GM18511 (cell line): ENCODE data around the gene TRABD.

Experiments used
- ATAC-seq: cut with Tn5 transposase; IDR thresholded peaks from one replicate; pipeline ENCODE4 v1.9.1; 2021; ENCODE audit warnings: mild to moderate bottlenecking, moderate library complexity; ENCODE audit not compliant: unreplicated experiment

TRABD gene

DNA sequence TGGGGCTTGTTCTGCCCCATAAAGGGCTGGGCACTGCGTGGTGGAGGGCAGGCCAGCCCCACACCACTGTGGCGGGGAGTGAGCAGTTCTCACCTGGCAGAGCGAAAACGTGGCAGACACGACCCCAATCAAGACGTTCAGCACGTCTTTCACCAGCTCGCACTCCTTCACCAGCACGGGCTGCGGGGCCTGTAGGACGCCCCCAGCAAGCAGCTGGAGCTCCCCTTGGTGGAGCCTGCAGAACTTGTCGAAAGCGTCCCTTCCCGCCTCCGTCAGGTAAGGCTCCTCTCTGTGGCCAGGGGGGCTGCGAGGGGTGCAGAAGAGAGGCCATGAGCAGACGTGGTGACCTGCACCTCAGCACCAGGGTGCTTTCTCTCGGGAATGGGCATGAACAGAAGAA, 47.5 kb downstream of the TRABD start:
- no peak for ATAC-seq

DNA sequence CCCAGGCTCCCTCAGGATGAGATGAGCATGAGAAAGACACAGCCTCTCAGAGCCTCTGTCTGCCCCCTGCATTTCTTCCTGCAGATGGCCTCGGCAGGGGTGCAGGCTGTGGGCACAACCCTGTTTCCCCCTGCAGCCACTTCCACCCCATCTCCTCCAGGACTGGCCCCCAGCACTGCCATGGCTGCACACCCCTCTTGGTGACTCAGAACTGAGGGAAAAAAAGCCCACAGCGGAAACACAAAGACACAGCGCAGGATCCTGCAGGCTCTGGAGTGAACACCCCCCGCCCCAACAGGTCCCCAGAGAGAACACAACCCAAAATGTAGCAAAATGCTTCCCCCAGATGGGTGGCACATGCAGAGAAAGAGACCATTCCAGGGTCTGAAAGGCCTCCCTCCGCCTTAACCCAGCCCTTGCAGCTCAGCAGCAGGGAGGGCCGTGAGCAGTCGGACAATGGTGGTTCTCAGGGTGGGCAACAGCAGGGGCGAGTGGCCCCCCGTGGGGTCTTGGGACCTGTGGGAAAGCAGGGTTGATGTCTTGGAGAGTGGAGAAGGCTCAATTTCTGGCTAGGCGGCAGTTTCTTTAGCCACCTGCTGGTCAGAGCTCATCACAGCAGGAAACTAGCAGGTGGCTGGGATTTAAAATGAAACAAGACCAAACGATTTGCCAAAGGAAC, 51.2 kb downstream of the TRABD start:
- ATAC-seq: no peak

GRCh38 chr22:50238755-50239154, 53.0 kb downstream of the TRABD start:
- no peak for ATAC-seq

DNA sequence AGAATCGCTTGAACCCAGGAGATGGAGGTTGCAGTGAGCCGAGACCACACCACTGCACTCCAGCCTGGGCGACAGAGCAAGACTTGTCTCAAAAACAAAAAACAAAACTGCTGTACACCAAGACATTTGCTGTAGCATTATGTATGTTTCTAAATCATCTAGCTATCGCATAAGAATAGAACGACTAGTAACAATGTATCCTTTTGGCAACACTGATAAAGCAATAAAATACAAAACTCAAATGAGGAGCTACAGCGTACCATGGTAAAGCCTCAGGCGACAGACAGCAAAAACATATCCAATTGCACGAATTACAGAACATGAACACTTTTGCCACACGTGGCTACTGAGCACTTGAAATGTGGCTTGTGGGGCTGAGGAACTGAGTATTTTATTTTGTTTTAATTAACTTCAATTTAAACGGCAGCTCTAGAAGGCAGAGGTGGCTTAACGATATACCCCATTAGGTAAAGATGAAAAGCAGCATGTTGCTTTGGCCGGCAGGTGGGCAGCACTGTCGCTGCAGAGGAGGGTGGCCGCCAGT, 56.8 kb downstream of the TRABD start:
- ATAC-seq: no peak

GRCh38 chr22:50243685-50244419, 58.1 kb downstream of the TRABD start:
- ATAC-seq: no peak

DNA sequence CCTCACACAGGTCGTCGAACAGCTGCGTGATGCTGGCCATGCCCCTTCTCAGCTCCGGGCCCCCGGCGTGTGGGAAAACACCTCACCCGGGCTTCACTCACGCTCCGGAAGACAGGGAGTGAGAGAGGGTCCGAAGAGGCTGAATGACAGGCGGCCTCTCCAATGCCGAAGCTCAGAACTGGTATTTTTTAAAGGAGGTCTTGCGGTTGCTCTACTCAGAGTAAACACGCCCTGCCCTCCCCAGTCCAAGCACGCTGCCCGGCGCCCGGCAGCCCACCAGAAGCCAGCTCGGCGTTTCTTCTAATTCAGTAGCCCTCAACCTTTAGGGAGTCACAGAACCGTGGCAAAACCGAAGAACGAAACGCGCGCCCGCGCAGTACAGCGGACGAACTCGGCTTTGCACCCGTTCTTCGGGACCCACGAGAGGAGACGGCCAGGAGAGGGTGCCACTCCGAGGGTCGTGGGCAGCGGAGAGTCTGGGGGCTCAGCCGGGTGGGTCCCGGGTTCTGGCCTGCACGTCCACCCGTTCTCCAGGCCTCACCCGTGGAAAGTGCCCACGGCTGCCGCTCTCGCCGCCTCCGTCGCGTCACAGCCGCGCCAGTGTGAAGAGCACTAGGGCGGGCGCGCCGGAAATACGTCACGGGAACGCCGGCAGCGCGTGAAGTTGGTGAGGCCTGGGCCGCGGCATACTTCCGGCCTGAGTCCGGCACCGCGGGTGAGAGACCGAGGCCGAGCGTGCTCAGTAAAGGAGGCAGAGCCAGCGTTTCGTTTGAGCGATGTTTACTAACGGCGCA, 58.9 kb downstream of the TRABD start, which contains the start of gene TUBGCP6:
TUBGCP6 (minus strand) TSS at position 604 of the 794 bp plus-strand sequence; CDS start at position 40, 564 bp downstream.
- ATAC-seq: peak; percentile 84

DNA sequence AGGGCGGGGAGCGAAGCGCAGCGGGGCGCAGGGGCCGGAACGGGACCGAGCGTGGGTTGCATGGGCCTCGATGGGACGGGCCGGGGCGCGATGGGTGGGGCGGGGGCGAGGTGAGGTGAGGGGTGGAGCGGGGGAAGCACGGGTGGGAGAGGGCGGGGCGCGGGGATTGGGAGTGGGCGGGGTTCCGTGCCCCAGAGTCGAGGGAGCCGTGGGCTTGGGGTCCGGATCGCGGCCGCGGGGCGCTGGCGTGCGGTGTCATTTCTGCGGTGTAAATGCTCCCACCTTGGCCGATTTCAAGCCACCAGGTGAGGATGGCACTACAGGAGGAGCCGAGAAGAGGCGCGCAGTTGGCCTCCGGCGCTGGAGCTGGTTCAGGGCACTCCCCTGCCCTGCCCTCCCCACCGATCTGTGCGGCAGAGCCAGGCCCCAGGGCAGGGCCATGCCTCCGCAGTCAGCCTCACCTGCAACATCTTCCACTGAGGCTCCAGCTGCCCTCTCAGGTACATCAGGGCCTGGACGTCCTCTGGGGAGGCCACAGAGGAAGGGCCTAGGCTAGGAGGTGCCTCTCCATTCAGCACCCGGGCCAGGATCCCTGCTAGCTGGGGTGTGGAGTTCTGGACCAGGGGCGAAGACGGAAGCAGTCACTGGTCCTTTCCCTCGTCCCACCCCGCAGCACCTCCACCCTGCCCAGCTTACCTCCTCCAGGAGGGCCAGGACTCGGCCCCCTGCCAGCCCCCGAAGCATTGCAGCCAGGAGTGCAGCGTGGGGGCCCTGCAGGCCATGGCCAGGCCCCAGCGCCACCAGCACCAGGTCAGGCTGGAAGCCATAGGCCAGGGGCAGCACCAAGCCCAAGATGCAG, 59.7 kb downstream of the TRABD start:
- ATAC-seq: peak; percentile 6

- ATAC-seq: no peak
Measured at GRCh38 chr22:50246242-50247175, 60.8 kb downstream of the TRABD start.

DNA sequence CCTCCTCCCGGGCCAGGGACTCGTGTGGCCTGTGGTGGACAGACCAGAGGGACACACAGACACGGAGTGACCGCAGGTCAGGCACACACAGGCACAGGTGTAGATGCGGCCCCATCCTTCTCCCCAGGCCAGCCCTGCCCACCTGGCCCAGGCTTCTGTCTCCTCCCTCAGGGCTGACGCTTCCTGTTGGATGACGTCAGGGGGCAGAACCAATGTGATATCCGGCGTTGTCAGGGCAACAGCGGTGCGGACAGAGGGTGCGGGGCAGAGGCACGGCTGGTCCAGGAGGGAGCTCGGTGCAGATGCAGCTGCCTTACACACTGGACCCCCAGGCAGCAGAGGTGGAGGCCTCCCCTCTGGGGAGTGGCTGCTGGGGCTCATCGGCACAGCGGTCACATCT, 62.0 kb downstream of the TRABD start:
- no peak for ATAC-seq

DNA sequence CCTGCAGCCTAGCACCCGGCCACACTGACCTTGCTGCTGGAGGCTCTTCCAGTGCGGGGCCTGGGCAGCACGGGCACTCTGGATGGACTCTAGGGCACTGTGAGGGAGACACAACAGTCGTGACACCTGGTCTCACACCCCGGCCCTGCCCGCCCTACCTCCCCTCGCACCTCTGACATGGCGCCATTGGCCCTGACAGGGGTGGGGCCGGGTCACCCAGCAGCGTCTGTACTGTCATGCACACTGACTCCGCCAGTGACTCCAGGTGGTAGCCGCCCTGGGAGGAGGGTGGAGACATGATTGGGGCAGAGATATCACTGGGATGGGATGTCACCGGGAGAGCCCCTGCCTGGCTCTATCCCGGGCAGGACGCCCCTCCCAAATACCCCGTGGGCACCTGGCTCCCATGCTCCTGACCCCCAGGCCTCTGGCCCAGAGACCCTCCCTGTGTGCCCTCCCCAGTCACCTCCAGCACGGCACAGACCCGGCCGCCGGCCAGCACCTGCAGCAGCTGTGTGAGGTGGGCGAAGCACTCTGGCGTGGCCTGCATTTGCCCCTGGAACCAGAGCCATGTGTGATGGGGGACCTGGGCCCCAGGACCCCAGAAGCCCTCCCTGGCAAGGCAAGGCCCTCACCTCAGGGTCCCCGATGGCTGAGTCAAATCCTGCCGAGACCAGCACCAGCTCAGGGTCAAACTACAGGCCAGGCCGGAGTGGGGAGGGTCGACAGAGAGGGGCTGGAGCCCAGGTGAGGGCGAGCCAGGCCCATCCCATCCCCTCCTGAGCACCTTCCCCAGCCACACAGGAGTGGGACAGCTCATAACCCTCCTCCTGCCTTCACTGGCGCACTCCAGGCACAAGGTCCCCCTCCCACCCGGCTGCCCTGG, 62.7 kb downstream of the TRABD start:
- ATAC-seq: no peak
